Measurements from ENCODE around the gene CAPN13.

The CAPN13 gene

GRCh38 chr2:30679426-30680088 lies 127.7 kb downstream of the CAPN13 start:
- no peak for TF ChIP-seq ZBTB7A (IDR thresholded peaks at IDR 0.05; ENCODE audit: low read depth)
- TF ChIP-seq REST (IDR thresholded peaks at IDR 0.05; ENCODE audit: low read depth) = no peak
- TF ChIP-seq TCF12 (IDR thresholded peaks at IDR 0.05; ENCODE audit: low read depth) = no peak
- no peak for TF ChIP-seq FOXM1 (IDR thresholded peaks at IDR 0.05; ENCODE audit: borderline replicate concordance, low read depth)
- TF ChIP-seq MAX (IDR thresholded peaks at IDR 0.05) = no peak
- no peak for TF ChIP-seq EP300 (IDR thresholded peaks at IDR 0.05; ENCODE audit: borderline replicate concordance)
- no peak for TF ChIP-seq NFIC (IDR thresholded peaks at IDR 0.05)
- TF ChIP-seq YY1 (IDR thresholded peaks at IDR 0.05; ENCODE audit: low read depth) = no peak

- TF ChIP-seq CEBPB (IDR thresholded peaks at IDR 0.05) (no peak), EP300 (IDR thresholded peaks at IDR 0.05; ENCODE audit: borderline replicate concordance) (no peak), TCF12 (IDR thresholded peaks at IDR 0.05; ENCODE audit: low read depth) (no peak), MAX (IDR thresholded peaks at IDR 0.05) (no peak), RAD21 (IDR thresholded peaks at IDR 0.05; ENCODE audit: low read depth) (no peak), USF1 (IDR thresholded peaks at IDR 0.05) (no peak), NFIC (IDR thresholded peaks at IDR 0.05) (no peak), TEAD4 (IDR thresholded peaks at IDR 0.05) (no peak), EGR1 (IDR thresholded peaks at IDR 0.05) (no peak), FOXM1 (IDR thresholded peaks at IDR 0.05; ENCODE audit: borderline replicate concordance, low read depth) (no peak), YY1 (IDR thresholded peaks at IDR 0.05; ENCODE audit: low read depth) (no peak), REST (IDR thresholded peaks at IDR 0.05; ENCODE audit: low read depth) (no peak), CREB1 (IDR thresholded peaks at IDR 0.05; ENCODE audit: low read depth) (no peak), TAF1 (IDR thresholded peaks at IDR 0.05; ENCODE audit: low read depth) (no peak)
These were observed 128.7 kb downstream of the CAPN13 start for GRCh38 chr2:30678410-30679137.

GRCh38 chr2:30677861-30678385 lies 129.3 kb downstream of the CAPN13 start:
- TF ChIP-seq TAF1 (IDR thresholded peaks at IDR 0.05; ENCODE audit: low read depth) (no peak), EGR1 (IDR thresholded peaks at IDR 0.05) (no peak), TEAD4 (IDR thresholded peaks at IDR 0.05) (no peak), CEBPB (IDR thresholded peaks at IDR 0.05) (no peak), ZBTB7A (IDR thresholded peaks at IDR 0.05; ENCODE audit: low read depth) (no peak), RAD21 (IDR thresholded peaks at IDR 0.05; ENCODE audit: low read depth) (no peak), MAX (IDR thresholded peaks at IDR 0.05) (no peak), TCF12 (IDR thresholded peaks at IDR 0.05; ENCODE audit: low read depth) (no peak), USF1 (IDR thresholded peaks at IDR 0.05) (no peak), EP300 (IDR thresholded peaks at IDR 0.05; ENCODE audit: borderline replicate concordance) (no peak), NFIC (IDR thresholded peaks at IDR 0.05) (no peak), YY1 (IDR thresholded peaks at IDR 0.05; ENCODE audit: low read depth) (no peak), FOXM1 (IDR thresholded peaks at IDR 0.05; ENCODE audit: borderline replicate concordance, low read depth) (no peak), REST (IDR thresholded peaks at IDR 0.05; ENCODE audit: low read depth) (no peak), CREB1 (IDR thresholded peaks at IDR 0.05; ENCODE audit: low read depth) (no peak)
